GM18951 (cell line): ENCODE measurements around the gene PDE6B.

ENCODE experiments used
- POLR2A ChIP-seq: IDR thresholded peaks from 4 replicates; pipeline ENCODE4 v1.6.1; 2011; ENCODE audit warnings: mild to moderate bottlenecking; ENCODE audit not compliant: insufficient read length, insufficient read depth; ENCODE audit errors: extremely low read depth
- in situ Hi-C: fragments of 300-500 bp; cut with MboI; formaldehyde crosslinking; loops from one replicate; pipeline ENCODE4 v1.12.0; 2022; ENCODE audit warnings: low sequenced_read_pairs, mixed read lengths, inconsistent platforms; ENCODE audit not compliant: unreplicated experiment

PDE6B gene

GRCh38 chr4:656436-657337 is 31.3 kb downstream of the PDE6B start:
- TF ChIP-seq POLR2A: no peak
- in situ Hi-C loops: no loop called here

- TF ChIP-seq POLR2A: no peak
- in situ Hi-C loops: no loop called here
Observed at GRCh38 chr4:657338-657833, 32.0 kb downstream of the PDE6B start.

- TF ChIP-seq POLR2A: no peak
- in situ Hi-C loops: no loop called here
Observed at GRCh38 chr4:657834-658667, 32.7 kb downstream of the PDE6B start.

GRCh38 chr4:658681-659667 is 33.6 kb downstream of the PDE6B start:
- no peak for TF ChIP-seq POLR2A
- in situ Hi-C loops: no loop called here

GRCh38 chr4:659851-660250 is 34.5 kb downstream of the PDE6B start:
- TF ChIP-seq POLR2A: no peak
- in situ Hi-C loops: no loop called here

GRCh38 chr4:660401-660800 is 35.0 kb downstream of the PDE6B start:
- TF ChIP-seq POLR2A: no peak
- in situ Hi-C loops: no loop called here

GRCh38 chr4:661231-661630 is 35.9 kb downstream of the PDE6B start:
- in situ Hi-C loops: no loop called here
- no peak for TF ChIP-seq POLR2A

GRCh38 chr4:661881-662761 is 36.7 kb downstream of the PDE6B start:
- in situ Hi-C loops: no loop called here
- TF ChIP-seq POLR2A: no peak

- in situ Hi-C loops: no loop called here
- TF ChIP-seq POLR2A: no peak
Observed at GRCh38 chr4:663046-663437, 37.7 kb downstream of the PDE6B start.

- peak; percentile 49 for TF ChIP-seq POLR2A
- in situ Hi-C loops: no loop called here
Observed at GRCh38 chr4:663438-664428, 38.4 kb downstream of the PDE6B start.
